ENCODE results near the gene KNTC1.

DNA sequence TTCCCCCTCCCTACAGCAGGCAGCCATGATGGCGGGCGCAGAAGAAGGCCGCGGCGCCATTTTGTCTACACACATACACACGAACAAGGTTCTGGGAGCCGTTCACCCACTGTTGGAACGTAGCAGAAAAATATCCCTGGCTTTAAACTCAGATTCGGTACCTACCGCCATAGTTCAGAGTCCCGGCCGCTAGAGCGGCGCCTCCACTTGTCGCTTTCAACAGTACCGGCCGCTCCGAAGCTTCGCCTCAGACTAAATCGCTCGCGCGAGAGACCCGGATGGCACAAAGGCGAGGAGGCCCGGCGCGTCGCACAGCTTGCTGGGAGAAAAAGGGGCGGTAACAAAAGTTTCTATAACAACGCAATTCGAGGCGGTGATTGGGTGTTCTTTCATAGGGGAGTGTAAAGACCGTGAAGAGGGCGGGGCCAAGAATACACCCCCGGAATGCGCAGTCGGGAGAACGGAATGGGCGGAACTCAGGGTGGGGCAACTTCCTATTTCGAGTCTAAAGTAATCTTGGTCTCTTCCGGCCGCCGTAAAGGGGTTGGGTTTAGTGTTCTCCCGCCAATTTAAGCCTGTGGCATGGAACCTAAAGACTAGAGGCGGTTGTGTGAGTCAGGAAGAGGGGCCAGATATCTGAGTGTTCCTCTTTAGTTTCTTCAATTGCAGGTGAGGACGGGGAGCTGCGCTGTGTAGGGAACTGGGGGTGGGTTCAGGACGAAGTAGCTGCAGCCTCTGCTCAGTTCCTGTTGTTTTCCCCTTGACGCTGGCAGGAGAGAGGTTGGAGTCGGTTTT, at the start of gene KNTC1, which contains the start of gene RSRC2:
- no peak for TF ChIP-seq CTCF (IDR thresholded peaks at IDR 0.05)
- peak; percentile 93 to 98 (median 96) for TF ChIP-seq POLR2AphosphoS5 (IDR thresholded peaks at IDR 0.05)
- peak; percentile 96 to 97 for TF ChIP-seq POLR2A (IDR thresholded peaks at IDR 0.05)
